ENCODE results near the gene TMEM259.

TMEM259 gene

GRCh38 chr19:1019980-1020867 is 699 bp downstream of the TMEM259 start:
- peaks cover 51% of the 10 kb centered on the region for H3K79me2 ChIP-seq (ENCODE audit: insufficient read depth, low read length)
- no peaks in the 10 kb centered on the region for H3K9me3 ChIP-seq (ENCODE audit: low read length)
- H3F3A ChIP-seq (ENCODE audit: insufficient read depth, low read length): peaks cover 5% of the 10 kb centered on the region
- H3K9ac ChIP-seq (ENCODE audit: low read length): peak overlapping the region; percentile 99
- H3K27me3 ChIP-seq (ENCODE audit: insufficient read depth, low read length): no peaks in the 10 kb centered on the region
- no peaks in the 10 kb centered on the region for H4K20me1 ChIP-seq (ENCODE audit: insufficient read depth, low read length)
- H3K4me3 ChIP-seq (ENCODE audit: low read depth, low read length, poor library complexity, severe bottlenecking): peak overlapping the region; percentile 99
- peaks cover 61% of the 10 kb centered on the region for H3K4me1 ChIP-seq (ENCODE audit: insufficient read depth, low read length, severe bottlenecking)
- no peak overlapping the region for H2AFZ ChIP-seq (ENCODE audit: low read length)
- peaks cover 7% of the 10 kb centered on the region; the same call in 1 of the 2 replicates for H3K36me3 ChIP-seq (ENCODE audit: insufficient read depth, low read length)
- no peak for TF ChIP-seq EZH2 (IDR thresholded peaks at IDR 0.05; ENCODE audit: borderline replicate concordance, low read length)
- TF ChIP-seq, protein P1, sequence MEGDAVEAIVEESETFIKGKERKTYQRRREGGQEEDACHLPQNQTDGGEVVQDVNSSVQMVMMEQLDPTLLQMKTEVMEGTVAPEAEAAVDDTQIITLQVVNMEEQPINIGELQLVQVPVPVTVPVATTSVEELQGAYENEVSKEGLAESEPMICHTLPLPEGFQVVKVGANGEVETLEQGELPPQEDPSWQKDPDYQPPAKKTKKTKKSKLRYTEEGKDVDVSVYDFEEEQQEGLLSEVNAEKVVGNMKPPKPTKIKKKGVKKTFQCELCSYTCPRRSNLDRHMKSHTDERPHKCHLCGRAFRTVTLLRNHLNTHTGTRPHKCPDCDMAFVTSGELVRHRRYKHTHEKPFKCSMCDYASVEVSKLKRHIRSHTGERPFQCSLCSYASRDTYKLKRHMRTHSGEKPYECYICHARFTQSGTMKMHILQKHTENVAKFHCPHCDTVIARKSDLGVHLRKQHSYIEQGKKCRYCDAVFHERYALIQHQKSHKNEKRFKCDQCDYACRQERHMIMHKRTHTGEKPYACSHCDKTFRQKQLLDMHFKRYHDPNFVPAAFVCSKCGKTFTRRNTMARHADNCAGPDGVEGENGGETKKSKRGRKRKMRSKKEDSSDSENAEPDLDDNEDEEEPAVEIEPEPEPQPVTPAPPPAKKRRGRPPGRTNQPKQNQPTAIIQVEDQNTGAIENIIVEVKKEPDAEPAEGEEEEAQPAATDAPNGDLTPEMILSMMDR (IDR thresholded peaks at IDR 0.05; ENCODE audit: low read length): no peak
- H3K9me2 ChIP-seq (ENCODE audit: low read depth, low read length): no peaks in the 10 kb centered on the region
- peak overlapping the region; percentile 99 for H3K4me2 ChIP-seq (ENCODE audit: low read length)
- H3K27ac ChIP-seq (ENCODE audit: low read depth, low read length, poor library complexity, severe bottlenecking): peak overlapping the region; percentile 75

- peaks cover 13% of the 10 kb centered on the region; the same call in 1 of the 2 replicates for H3K36me3 ChIP-seq (ENCODE audit: insufficient read depth, low read length)
Measured at GRCh38 chr19:1019616-1019961, 1.3 kb downstream of the TMEM259 start.

GRCh38 chr19:1018932-1019615 is 1.8 kb downstream of the TMEM259 start:
- TF ChIP-seq, protein P1 (IDR thresholded peaks at IDR 0.05; ENCODE audit: low read length): no peak
- no peak for TF ChIP-seq EZH2 (IDR thresholded peaks at IDR 0.05; ENCODE audit: borderline replicate concordance, low read length)
- H3K4me2 ChIP-seq (ENCODE audit: low read length): peak overlapping the region; percentile 99
- peak overlapping the region; percentile 99 for H3K4me3 ChIP-seq (ENCODE audit: low read depth, low read length, poor library complexity, severe bottlenecking)
- no peak overlapping the region for H2AFZ ChIP-seq (ENCODE audit: low read length)
- no peaks in the 10 kb centered on the region for H4K20me1 ChIP-seq (ENCODE audit: insufficient read depth, low read length)
- no peaks in the 10 kb centered on the region for H3K9me3 ChIP-seq (ENCODE audit: low read length)
- H3K79me2 ChIP-seq (ENCODE audit: insufficient read depth, low read length): peaks cover 54% of the 10 kb centered on the region
- peaks cover 5% of the 10 kb centered on the region for H3F3A ChIP-seq (ENCODE audit: insufficient read depth, low read length)
- peaks cover 18% of the 10 kb centered on the region; the same call in 1 of the 2 replicates for H3K36me3 ChIP-seq (ENCODE audit: insufficient read depth, low read length)
- H3K4me1 ChIP-seq (ENCODE audit: insufficient read depth, low read length, severe bottlenecking): peaks cover 61% of the 10 kb centered on the region
- H3K27ac ChIP-seq (ENCODE audit: low read depth, low read length, poor library complexity, severe bottlenecking): peak overlapping the region; percentile 75
- H3K9ac ChIP-seq (ENCODE audit: low read length): peak overlapping the region; percentile 99
- H3K27me3 ChIP-seq (ENCODE audit: insufficient read depth, low read length): no peaks in the 10 kb centered on the region
- no peaks in the 10 kb centered on the region for H3K9me2 ChIP-seq (ENCODE audit: low read depth, low read length)

More at GRCh38 chr19:1019616-1019961, 1.3 kb downstream of the TMEM259 start:
- peaks cover 54% of the 10 kb centered on the region for H3K79me2 ChIP-seq (ENCODE audit: insufficient read depth, low read length)
- H3K9me3 ChIP-seq (ENCODE audit: low read length): no peaks in the 10 kb centered on the region
- H3K27ac ChIP-seq (ENCODE audit: low read depth, low read length, poor library complexity, severe bottlenecking): peak overlapping the region; percentile 75
- peak overlapping the region; percentile 99 for H3K9ac ChIP-seq (ENCODE audit: low read length)
- H4K20me1 ChIP-seq (ENCODE audit: insufficient read depth, low read length): no peaks in the 10 kb centered on the region
- peak overlapping the region; percentile 99 for H3K4me2 ChIP-seq (ENCODE audit: low read length)
- no peak overlapping the region for H2AFZ ChIP-seq (ENCODE audit: low read length)
- TF ChIP-seq, protein P1 (IDR thresholded peaks at IDR 0.05; ENCODE audit: low read length): no peak
- no peak for TF ChIP-seq EZH2 (IDR thresholded peaks at IDR 0.05; ENCODE audit: borderline replicate concordance, low read length)
- H3K4me1 ChIP-seq (ENCODE audit: insufficient read depth, low read length, severe bottlenecking): peaks cover 61% of the 10 kb centered on the region
- H3K27me3 ChIP-seq (ENCODE audit: insufficient read depth, low read length): no peaks in the 10 kb centered on the region
- H3K4me3 ChIP-seq (ENCODE audit: low read depth, low read length, poor library complexity, severe bottlenecking): peak overlapping the region; percentile 99
- H3F3A ChIP-seq (ENCODE audit: insufficient read depth, low read length): peaks cover 5% of the 10 kb centered on the region
- H3K9me2 ChIP-seq (ENCODE audit: low read depth, low read length): no peaks in the 10 kb centered on the region
